IMR-90 (cell line): ENCODE data around the gene CYP11A1. TPM values are rescaled to one million over a fixed set of nuclear protein-coding genes. Genes with fewer than 3 reads are reported as not detected.

ENCODE experiments used
- ATAC-seq: fragments of 200-7000 bp; cut with Tn5 transposase; 2 replicates; pipeline ENCODE4 v1.9.1; 2020; ENCODE audit warnings: low read depth, mild to moderate bottlenecking, moderate library complexity
- BruUV-seq: library from RNA; stranded (reverse); fragments of 400-500 nt; replicated peaks from 2 replicates; lab custom pipeline; 2021; lab: Mats Ljungman, UMichigan
- CTCF ChIA-PET: fragments of 300-600 bp; formaldehyde crosslinking; extraction: SDS; loops from one replicate; lab custom pipeline; 2021; ENCODE audit warnings: antibody characterized with exemption; lab: Yijun Ruan, JAX
- POLR2A ChIA-PET: fragments of 300-600 bp; sonication (Branson Sonifier 250); formaldehyde crosslinking; loops from one replicate; lab custom pipeline; 2022; ENCODE audit warnings: antibody characterized with exemption; ENCODE audit not compliant: unreplicated experiment; lab: Charles Lee
- DNase-seq: peaks from one replicate; pipeline ENCODE4 v3.0.0; 2013
- H2AFZ ChIP-seq: replicated peaks from 2 replicates; pipeline ENCODE3; 2013; ENCODE audit warnings: low read length, mild to moderate bottlenecking; ENCODE audit not compliant: poor library complexity
- H2AK5ac ChIP-seq: 2 replicates; pipeline ENCODE4 v1.6.1; 2013; ENCODE audit warnings: low read depth, low read length, inconsistent platforms
- H2AK9ac ChIP-seq: replicated peaks from 2 replicates; pipeline ENCODE3; 2013; ENCODE audit warnings: mild to moderate bottlenecking, low read depth, low read length, moderate library complexity; ENCODE audit not compliant: poor library complexity
- H2BK120ac ChIP-seq: 2 replicates; pipeline ENCODE4 v1.6.1; 2013; ENCODE audit warnings: low read depth, low read length, inconsistent platforms
- H2BK15ac ChIP-seq: 3 replicates; pipeline ENCODE4 v1.6.1; 2013; ENCODE audit warnings: low read depth, low read length, inconsistent platforms
- H2BK20ac ChIP-seq: 2 replicates; pipeline ENCODE4 v1.6.1; 2013; ENCODE audit warnings: low read depth, mild to moderate bottlenecking, inconsistent platforms, low read length, moderate library complexity
- H2BK5ac ChIP-seq: 2 replicates; pipeline ENCODE4 v1.6.1; 2013; ENCODE audit warnings: mild to moderate bottlenecking, low read depth, low read length, inconsistent platforms; ENCODE audit not compliant: poor library complexity, severe bottlenecking
- H3K14ac ChIP-seq: replicated peaks from 2 replicates; pipeline ENCODE4 v1.6.1; 2013; ENCODE audit warnings: low read depth, low read length, inconsistent platforms
- H3K18ac ChIP-seq: 2 replicates; pipeline ENCODE4 v1.6.1; 2013; ENCODE audit warnings: low read depth, low read length, control low read depth
- H3K23ac ChIP-seq: 2 replicates; pipeline ENCODE4 v1.6.1; 2013; ENCODE audit warnings: low read depth, low read length, inconsistent platforms
- H3K27ac ChIP-seq: 2 replicates; pipeline ENCODE4 v1.5.1; 2013; ENCODE audit warnings: mild to moderate bottlenecking, control low read depth, low read length; ENCODE audit not compliant: insufficient read depth
- H3K27me3 ChIP-seq: 2 replicates; pipeline ENCODE4 v1.6.1; 2013; ENCODE audit warnings: low read length; ENCODE audit not compliant: control insufficient read depth, insufficient read depth
- H3K36me3 ChIP-seq: 2 replicates; pipeline ENCODE4 v1.6.1; 2013; ENCODE audit warnings: low read length, mixed read lengths; ENCODE audit not compliant: control insufficient read depth, insufficient read depth
- H3K4ac ChIP-seq: 2 replicates; pipeline ENCODE4 v1.6.1; 2013; ENCODE audit warnings: low read depth, low read length, inconsistent platforms
- H3K4me1 ChIP-seq: 2 replicates; pipeline ENCODE4 v1.6.1; 2013; ENCODE audit warnings: low read length, mixed read lengths; ENCODE audit not compliant: control insufficient read depth, insufficient read depth
- H3K4me2 ChIP-seq: 2 replicates; pipeline ENCODE4 v1.6.1; 2013; ENCODE audit warnings: low read depth, mild to moderate bottlenecking, control low read depth, low read length, moderate library complexity
- H3K4me3 ChIP-seq: 2 replicates; pipeline ENCODE4 v1.5.1; 2013; ENCODE audit warnings: low read depth, mild to moderate bottlenecking, control low read depth, low read length, moderate library complexity; ENCODE audit not compliant: insufficient read depth
- H3K56ac ChIP-seq: 2 replicates; pipeline ENCODE4 v1.6.1; 2013; ENCODE audit warnings: low read length, inconsistent platforms; ENCODE audit not compliant: insufficient read depth; ENCODE audit errors: extremely low read depth
- H3K79me1 ChIP-seq, 2 experiments: 2 replicates each; pipeline ENCODE4 v1.6.1; 2013; ENCODE audit warnings: low read length in 2 of 2, inconsistent platforms in 1 of 2, low read depth in 1 of 2
- H3K9ac ChIP-seq: 2 replicates; pipeline ENCODE4 v1.6.1; 2013; ENCODE audit warnings: low read depth, low read length, control low read depth
- H3K9me1 ChIP-seq: 2 replicates; pipeline ENCODE4 v1.6.1; 2013; ENCODE audit warnings: low read length, inconsistent platforms; ENCODE audit not compliant: insufficient read depth
- H3K9me3 ChIP-seq: 2 replicates; pipeline ENCODE4 v1.6.1; 2013; ENCODE audit warnings: low read length; ENCODE audit not compliant: control insufficient read depth, insufficient read depth
- H4K20me1 ChIP-seq: 2 replicates; pipeline ENCODE4 v1.6.1; 2013; ENCODE audit warnings: low read length, inconsistent platforms; ENCODE audit not compliant: insufficient read depth
- H4K5ac ChIP-seq: 2 replicates; pipeline ENCODE4 v1.6.1; 2013; ENCODE audit warnings: mild to moderate bottlenecking, low read depth, low read length, control low read depth
- H4K8ac ChIP-seq, 2 experiments: 2 replicates each; pipeline ENCODE4 v1.6.1; 2013; ENCODE audit warnings: low read depth in 2 of 2, low read length in 2 of 2, control low read depth in 1 of 2, inconsistent platforms in 1 of 2
- H4K91ac ChIP-seq: 2 replicates; pipeline ENCODE4 v1.6.1; 2013; ENCODE audit warnings: low read depth, low read length, inconsistent platforms; ENCODE audit not compliant: insufficient read depth
- MAFK ChIP-seq: IDR thresholded peaks from 2 replicates; pipeline ENCODE4 v1.6.1; 2012; ENCODE audit warnings: low read depth, low read length, improper control_type of control experiment
- WGBS, 2 experiments: methylation state at CpG; one replicate each; pipeline versions ENCODE4 v1.1.5 to v1.1.7; 2013; ENCODE audit warnings: missing lambda C conversion rate in 2 of 2; ENCODE audit not compliant: insufficient read length in 1 of 2; ENCODE audit errors: extremely low coverage in 2 of 2; 5-methylcytosine and 5-hydroxymethylcytosine counted together
- dilution Hi-C: fragments of 300-500 bp; cut with HindIII; formaldehyde crosslinking; loops from one replicate; pipeline ENCODE4 v1.14.3; 2018; ENCODE audit warnings: low sequenced_read_pairs; ENCODE audit not compliant: unreplicated experiment
- in situ Hi-C: fragments of 300-500 bp; cut with MboI; formaldehyde crosslinking; loops from 3 replicates; pipeline ENCODE4 v1.14.3; 2019; ENCODE audit warnings: low sequenced_read_pairs, inconsistent platforms, mixed read lengths
- intact Hi-C: fragments of 100-400 bp; cut with micrococcal nuclease; formaldehyde crosslinking; loops from 2 replicates; pipeline ENCODE4 v1.10.0; 2022
- polyA plus RNA-seq, 3 experiments: library from polyadenylated mRNA; depleted of rRNA; stranded (reverse); fragments of >200 nt; gene quantifications; 2 replicates each; pipeline ENCODE4 v1.2.3, GENCODE V29; 2012; ENCODE audit warnings: low replicate concordance in 1 of 3
- total RNA-seq: library from RNA; depleted of rRNA; stranded (reverse); fragments of >200 nt; gene quantifications from 2 replicates; pipeline ENCODE4 v1.2.3, GENCODE V29; 2012

CYP11A1 gene
- total and polyA plus RNA-seq, 2 of the 4 experiments (the other 2 are of a cell fraction) = 0.18 to 0.50 TPM

DNA sequence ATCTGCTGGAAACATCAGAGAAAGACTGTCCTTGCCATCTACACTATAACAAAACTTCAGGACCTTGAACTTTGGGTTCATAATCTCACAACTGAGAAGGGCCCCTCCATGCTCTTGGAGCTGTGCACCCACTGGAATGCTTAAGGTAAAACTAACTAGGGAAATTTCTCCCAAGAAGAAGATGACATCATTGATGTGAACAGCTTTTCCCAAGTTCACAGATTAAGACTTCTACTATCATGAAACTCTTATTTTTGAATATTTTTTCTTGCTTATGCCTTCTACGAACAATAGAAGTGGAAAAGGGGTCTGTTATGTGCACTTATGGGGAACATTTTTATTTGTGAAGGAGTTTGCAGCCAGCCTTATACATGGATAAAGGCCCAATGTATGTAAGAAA is 5.0 kb downstream of the CYP11A1 start:
- H3K18ac ChIP-seq = no peak overlapping the region
- H3K27me3 ChIP-seq = peaks cover 20% of the 10 kb centered on the region
- no peak overlapping the region for H4K91ac ChIP-seq
- no peaks in the 10 kb centered on the region for H3K36me3 ChIP-seq
- H3K9me1 ChIP-seq = no peaks in the 10 kb centered on the region
- no peaks in the 10 kb centered on the region for H4K20me1 ChIP-seq
- H2AFZ ChIP-seq = no peak overlapping the region
- dilution Hi-C loops (no loop called here), in situ Hi-C loops (no loop called here), intact Hi-C loops (no loop called here)
- no peak overlapping the region for H2BK20ac ChIP-seq
- no peak overlapping the region for H2AK9ac ChIP-seq
- no peak overlapping the region for H2BK15ac ChIP-seq
- H3K4ac ChIP-seq = no peak overlapping the region
- no peaks in the 10 kb centered on the region for H3K79me1 ChIP-seq
- no peak overlapping the region for H4K8ac ChIP-seq
- H3K14ac ChIP-seq = no peak overlapping the region
- no TSS peak for BruUV-seq
- H4K5ac ChIP-seq = no peak overlapping the region
- no peak for TF ChIP-seq MAFK
- no peak overlapping the region for H3K4me2 ChIP-seq
- H3K9me3 ChIP-seq = no peaks in the 10 kb centered on the region
- no peak overlapping the region for H2BK120ac ChIP-seq
- CTCF ChIA-PET = interaction anchor here (0.7 kb wide), 1 partner anchor 396 kb away, joined by 3 read pairs; no protein-coding TSS in a partner anchor
- H3K9ac ChIP-seq = no peak overlapping the region
- no peak for ATAC-seq
- no peak for DNase-seq
- no peak overlapping the region for H3K4me3 ChIP-seq
- no peak overlapping the region for H3K23ac ChIP-seq
- H3K27ac ChIP-seq = no peak overlapping the region
- H2AK5ac ChIP-seq = no peak overlapping the region
- H3K4me1 ChIP-seq = peaks cover 3% of the 10 kb centered on the region; the same call in 1 of the 2 replicates
- no peak overlapping the region for H2BK5ac ChIP-seq
- no peak overlapping the region for H3K56ac ChIP-seq
- WGBS, 2 experiments = no CpG with 5 or more reads among the region's 1 CpG
- POLR2A ChIA-PET = no interaction called here
